ENCODE results near the gene SETD3.

SETD3 gene

DNA sequence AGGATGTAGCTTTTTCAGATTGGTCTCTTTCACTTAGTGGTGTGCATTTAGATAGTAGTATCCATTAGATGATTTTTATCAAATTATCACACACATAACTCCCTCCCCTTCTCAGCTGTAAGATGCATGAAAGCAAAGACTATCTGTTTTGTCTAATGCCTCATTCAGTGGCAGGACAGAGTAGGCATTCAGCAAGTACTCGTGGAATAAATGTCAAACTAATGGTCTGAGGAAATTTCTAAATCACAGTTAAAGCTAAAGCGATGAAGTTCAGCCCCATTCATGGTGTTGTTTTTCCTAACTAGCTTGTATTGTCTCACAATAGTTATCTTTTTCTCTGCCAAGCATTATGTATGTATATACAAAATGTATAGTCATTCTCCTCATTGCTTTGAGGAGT, 16.7 kb upstream of the SETD3 start:
- no peak for DNase-seq

DNA sequence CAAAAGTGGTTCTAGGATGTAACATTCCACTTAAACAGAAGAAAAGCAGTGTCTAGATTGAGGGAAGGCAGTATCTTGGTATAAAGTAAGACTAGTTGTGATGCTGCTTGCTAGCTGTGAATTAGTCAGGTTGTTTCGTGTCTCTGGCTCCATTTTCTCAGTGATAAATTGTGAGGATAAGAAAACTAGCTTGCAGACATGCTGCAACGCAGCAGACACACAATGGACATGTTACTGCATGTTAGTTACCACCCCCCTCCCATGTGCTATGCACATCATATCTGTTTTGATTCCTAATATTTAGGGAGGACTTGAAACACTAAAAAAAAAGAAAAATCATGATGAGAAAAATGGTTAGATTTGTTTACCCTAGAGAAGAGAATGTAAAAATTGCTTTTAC, 3.4 kb upstream of the SETD3 start:
- DNase-seq, result no peak

DNA sequence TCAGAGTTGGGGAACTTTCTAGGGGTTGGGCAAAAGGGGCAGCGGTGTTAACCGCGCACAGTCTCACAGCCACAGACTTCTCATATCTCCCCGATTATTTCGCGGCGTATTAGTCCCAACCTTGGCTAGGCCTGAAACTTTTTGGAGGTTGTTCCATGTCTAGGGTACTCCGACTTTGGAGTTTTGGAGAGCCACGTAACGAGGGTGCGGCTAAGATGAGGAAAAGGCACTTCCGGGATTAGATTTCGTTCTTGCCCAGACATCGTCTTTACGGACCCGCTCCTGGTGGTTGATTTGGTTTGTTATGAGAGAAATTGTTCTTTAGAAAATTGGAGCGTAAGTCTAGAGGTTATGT, 1.1 kb upstream of the SETD3 start:
- DNase-seq, result no peak

DNA sequence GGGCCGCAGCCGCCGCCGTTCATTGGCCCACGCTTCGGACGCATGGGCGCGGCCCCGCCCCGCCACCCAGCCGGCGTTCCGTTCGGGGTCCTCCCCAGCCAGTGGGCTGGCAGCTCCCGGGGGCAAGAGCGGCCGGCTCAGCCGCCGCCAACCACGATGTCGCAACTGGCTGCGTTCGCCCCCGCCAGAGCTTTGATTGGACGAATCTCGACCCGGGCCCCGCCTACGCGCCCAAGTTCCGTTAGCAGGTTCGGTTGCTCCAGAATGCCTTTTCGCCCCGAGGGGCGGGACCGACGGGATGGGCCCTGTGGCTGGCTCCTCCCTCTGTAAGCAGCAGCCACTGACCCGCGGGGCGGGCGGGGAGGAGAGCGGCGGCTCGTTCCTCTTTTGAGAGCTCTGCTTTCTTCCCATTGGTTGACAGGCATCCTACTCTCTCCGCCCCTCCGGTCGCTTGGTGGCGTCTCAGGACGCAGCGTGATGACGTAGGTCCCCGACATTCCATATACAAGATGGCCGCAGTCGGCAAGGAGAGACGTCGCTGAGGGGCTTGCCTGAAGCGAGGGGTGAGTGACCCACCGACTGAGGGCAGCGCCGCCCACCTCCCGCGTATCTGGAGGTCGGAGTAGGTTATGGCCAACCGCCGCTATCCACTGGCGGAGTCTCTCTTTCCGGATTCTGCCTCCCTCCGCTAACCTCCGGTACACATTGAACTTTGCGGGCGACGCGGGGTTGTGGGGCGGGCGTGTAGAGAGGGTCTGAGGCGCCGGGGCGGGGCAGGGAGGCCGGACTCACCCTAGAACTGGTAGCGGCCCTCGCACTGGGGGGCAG, 472 bp upstream of the SETD3 start, which contains the start of gene CCNK:
CCNK (plus strand) TSS at position 493 of the 828 bp plus-strand sequence. CDS start 11,269 bp downstream, outside the sequence.
- peak; percentile 100 for DNase-seq

- no peak for DNase-seq
Observed at GRCh38 chr14:99479160-99479905, 1.3 kb downstream of the SETD3 start.

DNA sequence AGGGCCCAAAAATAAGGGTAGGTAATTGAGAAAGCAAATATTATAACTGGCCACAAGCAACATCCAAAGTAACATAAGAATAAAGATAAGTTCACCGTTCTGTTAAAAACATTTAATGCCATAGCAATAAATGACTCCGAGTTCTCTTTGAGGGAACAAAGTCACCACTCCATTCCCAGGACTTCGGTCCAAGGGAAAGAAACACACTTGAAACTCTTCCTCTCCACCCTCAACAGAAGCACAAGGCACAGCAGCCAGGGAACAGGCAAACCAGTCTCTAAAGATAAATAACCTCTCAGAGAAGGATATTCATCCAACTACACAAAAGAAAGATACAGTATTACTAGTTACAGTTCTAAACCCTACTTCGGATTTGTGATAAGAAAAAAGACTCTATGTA, 2.5 kb downstream of the SETD3 start:
- DNase-seq, result no peak

GRCh38 chr14:99476864-99477263, 3.8 kb downstream of the SETD3 start:
- DNase-seq, result no peak

DNA sequence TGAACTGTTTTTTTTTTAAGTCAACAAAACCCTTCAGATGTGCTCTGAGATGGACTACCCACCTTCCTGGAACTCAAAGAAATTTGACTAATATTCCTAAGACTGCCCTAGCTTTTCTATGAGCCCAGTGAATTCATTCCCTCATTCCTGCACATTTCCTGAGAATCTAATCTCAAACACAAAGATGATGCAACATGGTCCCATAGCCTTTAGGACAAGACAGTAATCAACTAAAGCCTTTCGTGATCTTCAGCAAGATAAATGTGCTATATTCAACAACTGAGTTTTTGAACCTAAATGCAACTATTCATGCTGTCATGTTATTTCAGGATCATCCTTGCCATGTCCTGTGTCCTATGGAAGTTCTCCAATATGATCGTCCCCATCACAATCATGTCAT, 5.0 kb downstream of the SETD3 start:
- DNase-seq, result no peak

- no peak for DNase-seq
Observed at GRCh38 chr14:99475179-99475578, 5.5 kb downstream of the SETD3 start.

- no peak for DNase-seq
Observed at GRCh38 chr14:99473458-99473857, 7.2 kb downstream of the SETD3 start.

GRCh38 chr14:99472937-99473336, 7.7 kb downstream of the SETD3 start:
- DNase-seq, result no peak

DNA sequence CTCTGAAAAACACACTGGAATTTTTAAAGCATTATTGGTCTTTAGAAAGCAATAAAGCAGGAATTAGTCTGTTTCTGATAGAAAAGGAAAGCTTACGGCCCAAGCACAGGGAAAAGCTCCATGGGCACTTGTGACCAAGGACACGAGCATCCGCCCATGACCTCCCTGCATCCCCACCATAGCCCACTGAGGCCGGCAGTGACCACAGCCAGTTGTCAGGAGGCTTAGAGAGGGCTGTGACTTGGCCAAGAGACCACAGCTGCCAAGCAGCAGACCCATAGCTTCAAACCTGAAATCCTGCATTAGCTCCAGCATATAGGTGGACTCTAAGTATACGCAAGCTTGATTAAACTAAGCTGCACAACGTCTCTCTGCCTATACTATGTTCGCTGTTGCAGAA, 8.9 kb downstream of the SETD3 start:
- no peak for DNase-seq

DNA sequence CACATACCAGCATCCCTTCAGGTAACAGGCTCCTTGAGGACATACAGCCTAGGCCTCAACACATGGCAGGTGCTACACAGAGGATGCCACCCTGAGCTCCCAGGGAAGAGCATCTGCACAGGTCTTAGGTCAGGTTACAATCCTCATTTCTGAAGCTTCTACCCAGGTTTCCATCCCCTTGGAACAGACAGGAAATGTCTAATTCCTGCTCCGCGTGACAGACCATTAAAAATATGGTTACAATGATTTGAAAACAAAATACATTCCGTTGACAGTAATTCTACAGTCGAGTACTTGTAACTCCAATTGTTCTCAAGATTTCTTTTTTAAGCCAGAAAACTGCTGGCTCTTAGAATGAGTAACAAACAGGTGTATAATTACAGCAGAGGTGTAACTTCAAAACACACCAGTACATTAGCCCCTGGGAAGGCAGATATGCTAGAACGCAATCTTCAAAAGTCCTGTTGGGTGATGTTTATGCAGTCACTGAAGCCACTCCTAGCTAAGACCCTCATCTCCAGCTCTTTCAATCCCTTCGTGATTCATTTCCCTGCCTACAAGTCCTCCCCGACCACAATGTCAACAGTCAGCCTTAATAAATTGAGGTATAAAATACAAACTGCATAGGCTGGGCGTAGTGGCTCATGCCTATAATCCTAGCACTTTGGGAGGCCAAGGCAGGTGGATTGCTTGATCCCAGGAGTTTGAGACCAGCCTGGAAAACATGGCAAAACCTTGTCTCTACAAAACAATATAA, 11.6 kb downstream of the SETD3 start:
- no peak for DNase-seq

GRCh38 chr14:99468081-99468480, 12.6 kb downstream of the SETD3 start:
- DNase-seq, result no peak

DNA sequence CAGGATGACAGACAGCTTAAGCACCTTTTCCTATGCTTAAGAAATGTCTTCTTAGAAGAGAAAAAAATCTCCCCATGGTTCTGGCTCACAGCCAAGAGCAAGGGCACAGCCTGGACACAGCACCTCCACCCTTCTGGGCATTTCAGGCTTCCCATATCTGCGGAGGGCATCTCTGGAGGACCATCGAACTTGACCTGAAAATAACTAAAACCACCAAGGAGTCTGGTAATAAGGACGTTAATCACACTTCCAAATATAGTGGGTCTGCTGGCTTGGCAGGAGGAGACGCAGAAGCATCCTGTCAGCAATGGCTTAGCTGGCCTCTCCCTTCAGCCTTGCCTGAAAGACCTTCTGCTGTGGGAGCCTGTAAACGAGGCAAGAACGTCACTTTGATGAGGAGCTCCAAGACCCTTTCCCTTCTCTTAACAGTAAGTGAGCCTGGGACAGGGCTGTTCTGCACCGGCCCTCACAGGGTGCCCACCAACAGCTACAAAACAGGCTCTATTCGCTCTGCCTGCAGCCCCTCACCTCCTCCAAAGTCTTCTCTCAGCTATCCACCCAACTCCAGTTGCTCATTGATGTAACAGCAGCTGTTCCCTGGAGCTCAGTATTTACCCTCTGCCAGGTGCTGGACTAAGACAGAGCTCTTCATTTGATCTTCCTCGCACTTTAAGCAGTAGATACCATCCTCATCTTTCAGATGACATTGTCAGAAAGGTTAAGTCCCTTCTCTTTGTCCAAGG, 13.2 kb downstream of the SETD3 start:
- no peak for DNase-seq

DNA sequence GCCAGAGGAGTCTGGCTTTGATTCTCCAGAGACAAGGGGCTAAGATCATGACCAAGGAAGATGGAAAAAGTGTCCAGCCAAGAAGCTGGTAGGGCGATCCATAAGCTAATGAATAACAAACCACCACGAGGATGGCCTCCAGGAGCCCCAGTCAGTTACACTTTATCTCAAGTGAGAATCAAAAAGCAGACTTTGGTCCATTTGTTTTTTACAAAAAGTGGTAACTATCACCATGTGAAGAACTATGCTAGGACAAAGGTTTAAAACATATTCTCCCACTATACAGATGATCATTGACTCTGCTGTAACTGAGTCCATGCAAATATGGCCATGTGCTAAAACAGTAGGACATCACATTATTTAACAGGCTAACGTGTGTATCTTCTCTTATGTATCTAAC, 13.9 kb downstream of the SETD3 start:
- DNase-seq, result no peak

- no peak for DNase-seq
Observed at GRCh38 chr14:99465288-99465687, 15.4 kb downstream of the SETD3 start.

GRCh38 chr14:99463974-99464373, 16.7 kb downstream of the SETD3 start:
- DNase-seq, result no peak

DNA sequence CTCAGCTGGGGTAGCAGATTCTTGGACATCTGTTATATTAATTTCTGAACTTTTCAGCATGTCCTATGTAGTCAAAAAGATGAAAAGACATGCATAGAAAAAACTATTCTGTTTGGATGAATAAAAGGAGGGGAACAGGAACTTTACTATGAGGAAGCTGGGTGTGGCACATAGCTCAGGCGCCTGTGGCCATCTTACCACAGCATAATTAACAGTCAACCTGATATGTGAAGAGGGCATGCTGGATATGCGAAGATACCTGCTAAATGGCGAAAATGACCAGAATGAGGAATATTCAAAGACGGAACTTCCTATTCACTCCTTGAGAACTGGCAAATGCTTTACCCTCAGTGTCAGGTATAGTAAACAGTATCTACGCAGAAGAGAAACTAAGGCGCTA, 18.4 kb downstream of the SETD3 start:
- DNase-seq, result no peak

DNA sequence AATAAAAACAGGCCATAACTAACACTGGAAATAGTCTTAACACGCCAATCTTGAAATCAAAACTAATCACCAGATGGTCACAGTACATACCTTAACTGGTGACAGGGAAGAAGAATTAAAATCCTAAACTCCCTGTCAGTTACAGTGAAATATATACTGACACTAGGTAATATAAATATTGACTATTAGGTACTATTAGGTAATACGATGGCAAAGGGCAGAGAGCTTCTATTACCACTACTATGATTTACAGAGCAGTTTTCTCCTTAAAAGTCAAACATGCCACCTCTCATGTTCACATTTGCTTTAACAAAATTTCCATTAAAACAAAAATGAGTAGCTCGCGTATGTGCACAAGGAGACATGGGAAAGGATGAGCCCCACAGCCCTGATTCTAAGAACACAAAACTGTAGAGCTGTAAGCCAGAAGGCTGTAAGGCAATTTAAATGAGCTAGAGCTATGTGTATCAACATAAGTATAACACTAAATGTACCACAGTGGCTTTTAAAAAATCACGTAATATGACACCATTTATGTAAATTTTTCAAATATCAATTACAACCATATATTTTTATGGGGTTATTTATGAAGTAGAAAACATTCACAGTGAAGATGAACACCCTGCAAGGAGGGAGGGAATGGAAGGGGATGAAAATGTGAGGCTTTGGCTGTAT, 19.1 kb downstream of the SETD3 start:
- no peak for DNase-seq

GRCh38 chr14:99460793-99461192, 19.9 kb downstream of the SETD3 start:
- no peak for DNase-seq

- DNase-seq, result no peak
Observed at GRCh38 chr14:99459481-99460100, 21.1 kb downstream of the SETD3 start.
